Testis (tissue), 3 donors: ENCODE results near the gene FAF1. TPM values are rescaled to one million over a fixed set of nuclear protein-coding genes. Genes with fewer than 3 reads are reported as not detected.

Experiments used
- DNase-seq: peaks from one replicate; pipeline ENCODE4 v3.0.0-alpha.2; 2019
- H3K27ac ChIP-seq, 2 donors: fragments of 200-600 bp; sonication (generic); one replicate each; pipeline ENCODE4 v1.5.1; 2019
- H3K27me3 ChIP-seq: fragments of 200-600 bp; sonication (generic); one replicate; pipeline ENCODE4 v1.5.1; 2019
- H3K36me3 ChIP-seq: fragments of 200-600 bp; sonication (generic); one replicate; pipeline ENCODE4 v1.5.1; 2017; ENCODE audit warnings: low read depth; ENCODE audit errors: missing control alignments
- H3K4me1 ChIP-seq: fragments of 200-600 bp; sonication (generic); one replicate; pipeline ENCODE4 v1.5.1; 2019
- H3K4me3 ChIP-seq, 2 donors: fragments of 200-600 bp; sonication (generic); one replicate each; pipeline ENCODE4 v1.5.1; 2017 to 2019
- H3K9me3 ChIP-seq: fragments of 200-600 bp; sonication (generic); one replicate; pipeline ENCODE4 v1.5.1; 2017
- CTCF ChIP-seq, 3 experiments: fragments of 450-650 bp in 2 of 3; fragments of 200-600 bp in 1 of 3; sonication (generic) in 1 of 3; IDR thresholded peaks; one replicate each; pipeline ENCODE4 v1.5.1; 2016 to 2019; ENCODE audit warnings: antibody characterized with exemption in 3 of 3, mild to moderate bottlenecking in 2 of 3, moderate library complexity in 1 of 3
- POLR2A ChIP-seq: fragments of 450-650 bp; IDR thresholded peaks from one replicate; pipeline ENCODE4 v1.6.1; 2017; ENCODE audit warnings: antibody characterized with exemption, mild to moderate bottlenecking, moderate library complexity
- WGBS, 2 donors: methylation state at CpG; one replicate each; pipeline ENCODE4 v1.1.5; 2018; 5-methylcytosine and 5-hydroxymethylcytosine counted together
- intact Hi-C: fragments of 100-400 bp; cut with DNase I; formaldehyde crosslinking; loops from one replicate; pipeline ENCODE4 v1.15.1; 2023; ENCODE audit warnings: low total_unique reads
- polyA plus RNA-seq: library from polyadenylated mRNA; stranded (reverse); fragments of 350-450 nt; fragmentation: Illumina TruSeq; extraction: RNeasy Lipid Tissue Mini Kit (QIAGEN cat#74804); gene quantifications from one replicate; pipeline ENCODE4 v1.2.3, GENCODE V29; 2014; ENCODE audit warnings: low read depth, low replicate concordance; ENCODE audit not compliant: insufficient read depth
- total RNA-seq, 2 donors: library from RNA; depleted of rRNA; stranded (reverse); fragments of >200 nt; gene quantifications; one replicate each; pipeline ENCODE4 v1.2.3, GENCODE V29; 2016

The FAF1 gene
- total and polyA plus RNA-seq, 3 donors from 2014 or later = 46.5 to 236 (median 61.6) TPM

DNA sequence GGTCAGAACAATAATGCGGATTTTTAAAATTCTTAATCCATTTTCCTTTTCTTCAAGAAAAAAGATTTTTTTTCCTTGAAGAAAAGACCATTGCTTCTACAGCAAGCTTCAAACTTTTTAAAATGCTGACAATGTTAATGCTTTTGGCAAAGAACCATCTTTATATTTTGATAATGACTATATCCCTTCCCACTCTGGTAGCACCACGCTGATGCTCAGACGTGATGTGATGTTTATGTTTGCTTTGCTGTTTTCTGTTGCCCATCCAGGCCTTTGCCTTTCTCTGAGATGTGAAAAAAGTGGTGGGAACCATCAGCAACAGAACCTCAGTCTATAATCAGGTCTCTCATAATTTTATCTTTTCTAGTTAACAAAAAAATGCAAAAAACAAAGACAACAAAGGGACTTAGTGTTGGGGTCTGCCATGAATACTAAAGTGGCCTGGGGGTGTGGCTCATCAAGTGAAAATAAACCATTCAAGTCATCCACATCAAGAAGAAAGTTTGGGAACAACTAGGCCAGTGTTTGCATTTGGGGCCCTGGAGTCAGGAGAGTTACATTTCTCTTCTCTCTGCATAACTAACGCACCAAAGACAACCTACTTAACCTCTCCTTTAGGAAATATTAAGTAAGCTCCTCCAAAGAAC, 292.2 kb downstream of the FAF1 start:
- peaks cover 27% of the 10 kb centered on the region for H3K4me1 ChIP-seq
- DNase-seq = no peak
- no peaks in the 10 kb centered on the region for H3K36me3 ChIP-seq
- WGBS, 2 donors = 60 to 62% methylated on average over 4 of the region's 4 CpGs
- TF ChIP-seq CTCF (IDR thresholded peaks at IDR 0.05) (no peak), POLR2A (no peak)
- H3K27ac ChIP-seq = peak overlapping the region in 1 of 2 donors; percentile 22
- no peaks in the 10 kb centered on the region for H3K9me3 ChIP-seq
- intact Hi-C loops = no loop called here
- no peak overlapping the region for H3K4me3 ChIP-seq
- H3K27me3 ChIP-seq = no peaks in the 10 kb centered on the region

- Histone ChIP-seq H3K4me1 (peaks cover 27% of the 10 kb centered on the region), H3K9me3 (no peaks in the 10 kb centered on the region), H3K4me3 (no peak overlapping the region), H3K27ac (peak overlapping the region in 1 of 2 donors; percentile 14), H3K36me3 (no peaks in the 10 kb centered on the region), H3K27me3 (no peaks in the 10 kb centered on the region)
- intact Hi-C loops = no loop called here
- TF ChIP-seq CTCF (IDR thresholded peaks at IDR 0.05) = no peak
- TF ChIP-seq POLR2A = no peak
- no peak for DNase-seq
- 60 to 65% methylated on average over 2 of the region's 2 CpGs for WGBS, 2 donors
Measured at GRCh38 chr1:50667272-50667671, 292.8 kb downstream of the FAF1 start.

DNA sequence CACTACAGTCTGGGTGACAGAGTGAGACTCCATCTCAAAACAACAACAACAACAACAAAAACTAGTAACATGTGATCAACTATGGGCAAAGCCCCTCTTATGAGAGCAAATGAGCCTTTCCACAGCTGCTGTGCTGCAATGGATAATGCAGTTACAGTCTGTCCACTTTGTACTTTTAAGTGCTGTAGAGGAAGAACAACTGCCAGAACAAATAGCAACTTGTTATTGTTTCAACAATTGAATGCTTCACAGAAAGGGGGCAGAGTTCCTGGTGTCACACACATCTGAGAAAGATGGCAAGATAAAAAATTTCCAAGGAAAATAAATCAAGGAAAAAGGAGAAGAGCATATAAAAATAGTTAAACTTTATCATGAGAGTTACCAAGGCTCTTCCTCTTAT, 293.2 kb downstream of the FAF1 start:
- Histone ChIP-seq H3K27ac (peak overlapping the region in 1 of 2 donors; percentile 14), H3K4me3 (no peak overlapping the region), H3K4me1 (peaks cover 27% of the 10 kb centered on the region), H3K36me3 (no peaks in the 10 kb centered on the region), H3K27me3 (no peaks in the 10 kb centered on the region), H3K9me3 (no peaks in the 10 kb centered on the region)
- intact Hi-C loops = no loop called here
- no peak for DNase-seq
- TF ChIP-seq CTCF (IDR thresholded peaks at IDR 0.05) = no peak
- TF ChIP-seq POLR2A = no peak

GRCh38 chr1:50665413-50665812, 294.7 kb downstream of the FAF1 start:
- Histone ChIP-seq H3K9me3 (no peaks in the 10 kb centered on the region), H3K4me1 (peaks cover 27% of the 10 kb centered on the region), H3K27me3 (no peaks in the 10 kb centered on the region), H3K4me3 (no peak overlapping the region), H3K36me3 (no peaks in the 10 kb centered on the region), H3K27ac (peak overlapping the region in 1 of 2 donors; percentile 12)
- intact Hi-C loops = no loop called here
- no peak for DNase-seq
- WGBS, 2 donors = 47 to 50% methylated on average over 2 of the region's 2 CpGs
- TF ChIP-seq POLR2A (no peak), CTCF (IDR thresholded peaks at IDR 0.05) (no peak)

- DNase-seq = no peak
- H3K9me3 ChIP-seq = no peaks in the 10 kb centered on the region
- TF ChIP-seq POLR2A (no peak), CTCF (IDR thresholded peaks at IDR 0.05) (no peak)
- no peaks in the 10 kb centered on the region for H3K27me3 ChIP-seq
- H3K36me3 ChIP-seq = no peaks in the 10 kb centered on the region
- no peak overlapping the region for H3K27ac ChIP-seq
- 84 to 89% methylated on average over 5 of the region's 5 CpGs for WGBS, 2 donors
- H3K4me3 ChIP-seq = no peak overlapping the region
- peaks cover 15% of the 10 kb centered on the region for H3K4me1 ChIP-seq
- intact Hi-C loops = no loop called here
Measured at GRCh38 chr1:50661626-50662025, 298.4 kb downstream of the FAF1 start.
